GM08714 (cell line): ENCODE results near the gene DOK4.
A peak's percentile ranks its signal among the peaks of the same experiment; 100 is the strongest.

Experiments used
- H3K4me3 ChIP-seq: fragments of 200-500 bp; sonication (Bioruptor generic); 2 replicates; pipeline ENCODE4 v1.5.1; 2014; ENCODE audit warnings: mild to moderate bottlenecking, low read length, inconsistent platforms
- ZNF274 ChIP-seq: IDR thresholded peaks from 2 replicates; pipeline ENCODE4 v1.6.1; 2012; ENCODE audit warnings: mild to moderate bottlenecking, low read depth, low read length

DOK4 gene

GRCh38 chr16:57471852-57472664 lies 14.2 kb downstream of the DOK4 start:
- H3K4me3 ChIP-seq = no peak overlapping the region
- TF ChIP-seq ZNF274 = no peak

- no peak overlapping the region for H3K4me3 ChIP-seq
- no peak for TF ChIP-seq ZNF274
Observed at GRCh38 chr16:57471209-57471608, 15.1 kb downstream of the DOK4 start.

- no peak overlapping the region for H3K4me3 ChIP-seq
- no peak for TF ChIP-seq ZNF274
Observed at GRCh38 chr16:57470711-57471110, 15.6 kb downstream of the DOK4 start.

- no peak overlapping the region for H3K4me3 ChIP-seq
- TF ChIP-seq ZNF274 = no peak
Observed at GRCh38 chr16:57469917-57470470, 16.3 kb downstream of the DOK4 start.

- H3K4me3 ChIP-seq = no peak overlapping the region
- no peak for TF ChIP-seq ZNF274
Observed at GRCh38 chr16:57469046-57469445, 17.2 kb downstream of the DOK4 start.

GRCh38 chr16:57468346-57468745 lies 17.9 kb downstream of the DOK4 start:
- no peak for TF ChIP-seq ZNF274
- H3K4me3 ChIP-seq = no peak overlapping the region

- TF ChIP-seq ZNF274 = no peak
Observed at GRCh38 chr16:57464523-57464922, 21.8 kb downstream of the DOK4 start.

GRCh38 chr16:57462978-57463362 lies 23.3 kb downstream of the DOK4 start:
- peak overlapping the region; percentile 94 for H3K4me3 ChIP-seq
- no peak for TF ChIP-seq ZNF274

More at GRCh38 chr16:57464523-57464922, 21.8 kb downstream of the DOK4 start:
- no peak overlapping the region for H3K4me3 ChIP-seq

GRCh38 chr16:57462209-57462977 lies 23.9 kb downstream of the DOK4 start, which contains the start of gene POLR2C:
TSS of gene POLR2C (plus strand) at chr16:57462679. CDS start at chr16:57462725, 46 bp downstream.
- TF ChIP-seq ZNF274 = no peak

GRCh38 chr16:57452021-57452420 lies 34.3 kb downstream of the DOK4 start:
- no peak overlapping the region for H3K4me3 ChIP-seq
- TF ChIP-seq ZNF274 = no peak

More at GRCh38 chr16:57462209-57462977, 23.9 kb downstream of the DOK4 start, which contains the start of gene POLR2C:
- H3K4me3 ChIP-seq = peak within 1 kb of the TSS; percentile 94

GRCh38 chr16:57447186-57447962 lies 38.9 kb downstream of the DOK4 start, which contains the start of the genes CIAPIN1 and COQ9:
TSS of gene CIAPIN1 (minus strand) at chr16:57447385. CDS start at chr16:57440928, 6,457 bp downstream.
TSS of gene COQ9 (plus strand) at chr16:57447479. CDS start at chr16:57447506, 27 bp downstream.
- no peak for TF ChIP-seq ZNF274
- H3K4me3 ChIP-seq = peak within 1 kb of the TSS; percentile 83

- TF ChIP-seq ZNF274 = no peak
Observed at GRCh38 chr16:57446531-57447185, 39.6 kb downstream of the DOK4 start.

GRCh38 chr16:57445510-57445909 lies 40.8 kb downstream of the DOK4 start:
- no peak for TF ChIP-seq ZNF274
- no peak overlapping the region for H3K4me3 ChIP-seq

More at GRCh38 chr16:57446531-57447185, 39.6 kb downstream of the DOK4 start:
- peak overlapping the region; percentile 83 for H3K4me3 ChIP-seq
